SKM-1 (cell line): ENCODE data around the gene UFSP1.
"Not testable (repeated sequence)": the region's sequence is repeated elsewhere in the genome, so short reads cannot be mapped to it uniquely, and the experiment has no call there.

Source experiments
- DNase-seq: peaks from one replicate; lab custom pipeline; 2025; ENCODE audit not compliant: unreplicated experiment; lab: John Stamatoyannopoulos, UW

Gene UFSP1

GRCh38 chr7:100860702-100861615 lies 28.6 kb downstream of the UFSP1 start:
- no peak for DNase-seq

- no peak for DNase-seq
Observed at GRCh38 chr7:100859856-100860255, 29.7 kb downstream of the UFSP1 start.

GRCh38 chr7:100856871-100857282 lies 32.6 kb downstream of the UFSP1 start:
- no peak for DNase-seq

GRCh38 chr7:100855515-100855914 lies 34.0 kb downstream of the UFSP1 start:
- DNase-seq: no peak

GRCh38 chr7:100854899-100855298 lies 34.6 kb downstream of the UFSP1 start:
- not testable (repeated sequence) for DNase-seq

- DNase-seq: no peak
Observed at GRCh38 chr7:100854146-100854895, 35.2 kb downstream of the UFSP1 start.

GRCh38 chr7:100852048-100852872 lies 37.3 kb downstream of the UFSP1 start, which contains the start of gene SLC12A9:
Gene SLC12A9 (plus strand): TSS chr7:100852713. CDS start chr7:100854198, 1,485 bp downstream.
- peak; percentile 77 for DNase-seq

- DNase-seq: no peak
Observed at GRCh38 chr7:100847360-100847759, 42.2 kb downstream of the UFSP1 start.

- no peak for DNase-seq
Observed at GRCh38 chr7:100840470-100841100, 48.9 kb downstream of the UFSP1 start.

- DNase-seq: no peak
Observed at GRCh38 chr7:100839361-100839760, 50.2 kb downstream of the UFSP1 start.
